GM21447 (cell line): ENCODE data around the gene CYSRT1.

ENCODE experiments used
- ATAC-seq: cut with Tn5 transposase; IDR thresholded peaks from one replicate; pipeline ENCODE4 v1.9.1; 2021; ENCODE audit not compliant: unreplicated experiment

The CYSRT1 gene

GRCh38 chr9:137267933-137268355 lies 43.0 kb downstream of the CYSRT1 start:
- peak; percentile 43 for ATAC-seq

GRCh38 chr9:137268538-137269201 lies 43.7 kb downstream of the CYSRT1 start:
- ATAC-seq = no peak

DNA sequence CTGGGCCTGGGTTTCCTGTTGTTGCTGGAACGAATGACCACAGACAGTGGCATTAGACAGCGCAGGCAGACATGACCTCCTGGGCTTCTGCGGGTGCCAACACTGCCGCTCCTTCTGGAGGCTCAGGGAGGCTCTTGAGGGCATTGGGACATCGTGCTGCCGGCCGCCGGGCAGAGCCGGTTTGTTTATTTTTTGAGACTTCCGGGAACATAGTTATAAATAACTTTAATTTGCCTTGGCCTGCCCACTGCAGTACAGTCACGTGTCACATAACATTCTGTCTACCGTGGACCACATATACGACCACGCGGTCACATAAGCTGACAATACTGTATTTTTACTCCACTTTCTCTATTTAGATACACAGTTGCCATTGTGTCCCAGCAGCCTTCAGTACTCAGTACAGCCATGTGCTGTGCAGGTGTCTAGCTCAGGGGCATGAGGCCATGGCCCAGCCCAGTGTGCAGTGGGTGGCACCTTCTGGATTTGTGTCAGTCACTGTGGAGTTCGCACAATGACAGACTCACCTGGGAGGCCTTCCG lies 44.3 kb downstream of the CYSRT1 start:
- no peak for ATAC-seq

GRCh38 chr9:137270929-137271695 lies 46.1 kb downstream of the CYSRT1 start:
- ATAC-seq = no peak

DNA sequence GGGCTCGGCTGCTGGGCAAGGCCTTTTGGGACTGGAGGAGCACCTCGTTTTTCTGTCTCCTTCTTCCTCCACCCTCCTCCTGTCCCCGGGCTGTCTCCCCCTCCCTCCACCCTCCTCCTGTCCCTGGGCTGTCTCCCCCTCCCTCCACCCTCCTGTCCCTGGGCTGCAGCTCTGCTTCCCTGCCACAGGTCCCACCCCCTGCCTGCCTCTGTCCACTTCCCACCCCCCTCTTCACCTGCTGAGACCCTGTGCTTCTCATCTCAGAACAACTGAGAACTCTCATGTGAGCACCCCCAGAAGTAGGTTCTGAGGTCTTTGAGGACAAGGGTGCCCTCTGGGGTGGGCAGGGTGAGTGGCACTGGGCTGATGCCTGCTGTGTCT lies 46.7 kb downstream of the CYSRT1 start:
- ATAC-seq = no peak

GRCh38 chr9:137272241-137273094 lies 47.5 kb downstream of the CYSRT1 start:
- no peak for ATAC-seq

GRCh38 chr9:137273095-137273490 lies 48.1 kb downstream of the CYSRT1 start:
- ATAC-seq = no peak

GRCh38 chr9:137273611-137274320 lies 48.8 kb downstream of the CYSRT1 start:
- ATAC-seq = no peak

GRCh38 chr9:137275203-137275587 lies 50.2 kb downstream of the CYSRT1 start:
- ATAC-seq = no peak
